Measurements from ENCODE around the gene WRAP73.

Gene WRAP73

GRCh38 chr1:3603156-3603555 is 46.7 kb downstream of the WRAP73 start:
- H3K9me3 ChIP-seq (ENCODE audit: low read length), result no peaks in the 10 kb centered on the region
- H4K20me1 ChIP-seq (ENCODE audit: insufficient read depth, low read length), result no peaks in the 10 kb centered on the region
- H3K4me3 ChIP-seq (ENCODE audit: low read depth, low read length, poor library complexity, severe bottlenecking), result no peak overlapping the region
- no peaks in the 10 kb centered on the region for H3K79me2 ChIP-seq (ENCODE audit: insufficient read depth, low read length)
- no peak overlapping the region for H3K27ac ChIP-seq (ENCODE audit: low read depth, low read length, poor library complexity, severe bottlenecking)
- no peaks in the 10 kb centered on the region for H3K4me1 ChIP-seq (ENCODE audit: insufficient read depth, low read length, severe bottlenecking)
- H3F3A ChIP-seq (ENCODE audit: insufficient read depth, low read length), result no peaks in the 10 kb centered on the region
- H3K27me3 ChIP-seq (ENCODE audit: insufficient read depth, low read length), result peaks cover 8% of the 10 kb centered on the region; the same call in 1 of the 2 replicates
- H2AFZ ChIP-seq (ENCODE audit: low read length), result no peak overlapping the region
- no peak for TF ChIP-seq EZH2 (IDR thresholded peaks at IDR 0.05; ENCODE audit: borderline replicate concordance, low read length)
- TF ChIP-seq, protein P1, sequence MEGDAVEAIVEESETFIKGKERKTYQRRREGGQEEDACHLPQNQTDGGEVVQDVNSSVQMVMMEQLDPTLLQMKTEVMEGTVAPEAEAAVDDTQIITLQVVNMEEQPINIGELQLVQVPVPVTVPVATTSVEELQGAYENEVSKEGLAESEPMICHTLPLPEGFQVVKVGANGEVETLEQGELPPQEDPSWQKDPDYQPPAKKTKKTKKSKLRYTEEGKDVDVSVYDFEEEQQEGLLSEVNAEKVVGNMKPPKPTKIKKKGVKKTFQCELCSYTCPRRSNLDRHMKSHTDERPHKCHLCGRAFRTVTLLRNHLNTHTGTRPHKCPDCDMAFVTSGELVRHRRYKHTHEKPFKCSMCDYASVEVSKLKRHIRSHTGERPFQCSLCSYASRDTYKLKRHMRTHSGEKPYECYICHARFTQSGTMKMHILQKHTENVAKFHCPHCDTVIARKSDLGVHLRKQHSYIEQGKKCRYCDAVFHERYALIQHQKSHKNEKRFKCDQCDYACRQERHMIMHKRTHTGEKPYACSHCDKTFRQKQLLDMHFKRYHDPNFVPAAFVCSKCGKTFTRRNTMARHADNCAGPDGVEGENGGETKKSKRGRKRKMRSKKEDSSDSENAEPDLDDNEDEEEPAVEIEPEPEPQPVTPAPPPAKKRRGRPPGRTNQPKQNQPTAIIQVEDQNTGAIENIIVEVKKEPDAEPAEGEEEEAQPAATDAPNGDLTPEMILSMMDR (IDR thresholded peaks at IDR 0.05; ENCODE audit: low read length), result no peak
- no peak overlapping the region for H3K9ac ChIP-seq (ENCODE audit: low read length)
- no peaks in the 10 kb centered on the region for H3K36me3 ChIP-seq (ENCODE audit: insufficient read depth, low read length)
- no peak overlapping the region for H3K4me2 ChIP-seq (ENCODE audit: low read length)
- H3K9me2 ChIP-seq (ENCODE audit: low read depth, low read length), result no peaks in the 10 kb centered on the region

- no peaks in the 10 kb centered on the region for H3F3A ChIP-seq (ENCODE audit: insufficient read depth, low read length)
- no peaks in the 10 kb centered on the region for H4K20me1 ChIP-seq (ENCODE audit: insufficient read depth, low read length)
- peaks cover 7% of the 10 kb centered on the region for H3K4me1 ChIP-seq (ENCODE audit: insufficient read depth, low read length, severe bottlenecking)
- no peaks in the 10 kb centered on the region for H3K9me2 ChIP-seq (ENCODE audit: low read depth, low read length)
- no peak for TF ChIP-seq EZH2 (IDR thresholded peaks at IDR 0.05; ENCODE audit: borderline replicate concordance, low read length)
- no peak overlapping the region for H3K9ac ChIP-seq (ENCODE audit: low read length)
- H3K4me3 ChIP-seq (ENCODE audit: low read depth, low read length, poor library complexity, severe bottlenecking), result no peak overlapping the region
- H2AFZ ChIP-seq (ENCODE audit: low read length), result no peak overlapping the region
- H3K9me3 ChIP-seq (ENCODE audit: low read length), result no peaks in the 10 kb centered on the region
- no peaks in the 10 kb centered on the region for H3K36me3 ChIP-seq (ENCODE audit: insufficient read depth, low read length)
- H3K79me2 ChIP-seq (ENCODE audit: insufficient read depth, low read length), result no peaks in the 10 kb centered on the region
- H3K27me3 ChIP-seq (ENCODE audit: insufficient read depth, low read length), result peaks cover 11% of the 10 kb centered on the region
- H3K4me2 ChIP-seq (ENCODE audit: low read length), result no peak overlapping the region
- no peak overlapping the region for H3K27ac ChIP-seq (ENCODE audit: low read depth, low read length, poor library complexity, severe bottlenecking)
These were observed 47.5 kb downstream of the WRAP73 start for GRCh38 chr1:3602375-3602774.

GRCh38 chr1:3601743-3602142 is 48.2 kb downstream of the WRAP73 start:
- Histone ChIP-seq H3K4me3 (ENCODE audit: low read depth, low read length, poor library complexity, severe bottlenecking) (no peak overlapping the region), H3K4me1 (ENCODE audit: insufficient read depth, low read length, severe bottlenecking) (peaks cover 7% of the 10 kb centered on the region), H3K9ac (ENCODE audit: low read length) (no peak overlapping the region), H4K20me1 (ENCODE audit: insufficient read depth, low read length) (no peaks in the 10 kb centered on the region), H3K9me2 (ENCODE audit: low read depth, low read length) (no peaks in the 10 kb centered on the region), H3K9me3 (ENCODE audit: low read length) (no peaks in the 10 kb centered on the region), H3K79me2 (ENCODE audit: insufficient read depth, low read length) (no peaks in the 10 kb centered on the region), H3K27ac (ENCODE audit: low read depth, low read length, poor library complexity, severe bottlenecking) (no peak overlapping the region), H3K27me3 (ENCODE audit: insufficient read depth, low read length) (peaks cover 11% of the 10 kb centered on the region), H2AFZ (ENCODE audit: low read length) (no peak overlapping the region), H3F3A (ENCODE audit: insufficient read depth, low read length) (no peaks in the 10 kb centered on the region), H3K36me3 (ENCODE audit: insufficient read depth, low read length) (no peaks in the 10 kb centered on the region), H3K4me2 (ENCODE audit: low read length) (no peak overlapping the region)
- TF ChIP-seq, protein P1 (IDR thresholded peaks at IDR 0.05; ENCODE audit: low read length), result no peak
- no peak for TF ChIP-seq EZH2 (IDR thresholded peaks at IDR 0.05; ENCODE audit: borderline replicate concordance, low read length)

DNA sequence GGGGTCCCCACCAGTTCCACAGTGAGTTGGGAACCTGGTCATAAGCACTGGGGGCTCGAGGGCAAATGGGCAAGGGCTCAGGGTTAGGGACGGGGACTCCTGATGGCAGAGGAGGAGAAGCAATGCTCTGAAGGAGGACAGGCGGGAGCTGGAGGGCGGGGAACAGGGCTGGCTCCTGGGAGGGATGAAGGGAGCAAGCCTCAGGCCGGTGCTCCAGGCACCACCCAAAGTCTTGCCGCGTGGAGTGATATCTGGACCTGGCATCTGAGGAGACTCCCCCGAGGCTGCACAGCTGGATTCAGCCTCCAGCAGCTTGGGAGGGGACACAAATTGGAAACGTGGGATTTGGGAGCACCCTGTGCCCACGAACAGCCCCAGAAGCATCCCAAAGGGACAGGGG is 49.5 kb downstream of the WRAP73 start:
- Histone ChIP-seq H4K20me1 (ENCODE audit: insufficient read depth, low read length) (no peaks in the 10 kb centered on the region), H3K36me3 (ENCODE audit: insufficient read depth, low read length) (no peaks in the 10 kb centered on the region), H3K4me1 (ENCODE audit: insufficient read depth, low read length, severe bottlenecking) (peaks cover 7% of the 10 kb centered on the region), H3K9me2 (ENCODE audit: low read depth, low read length) (no peaks in the 10 kb centered on the region), H3K4me3 (ENCODE audit: low read depth, low read length, poor library complexity, severe bottlenecking) (no peak overlapping the region), H2AFZ (ENCODE audit: low read length) (no peak overlapping the region), H3F3A (ENCODE audit: insufficient read depth, low read length) (no peaks in the 10 kb centered on the region), H3K27ac (ENCODE audit: low read depth, low read length, poor library complexity, severe bottlenecking) (no peak overlapping the region), H3K79me2 (ENCODE audit: insufficient read depth, low read length) (no peaks in the 10 kb centered on the region), H3K9ac (ENCODE audit: low read length) (no peak overlapping the region), H3K27me3 (ENCODE audit: insufficient read depth, low read length) (peaks cover 13% of the 10 kb centered on the region), H3K4me2 (ENCODE audit: low read length) (no peak overlapping the region), H3K9me3 (ENCODE audit: low read length) (no peaks in the 10 kb centered on the region)
- no peak for TF ChIP-seq EZH2 (IDR thresholded peaks at IDR 0.05; ENCODE audit: borderline replicate concordance, low read length)
- TF ChIP-seq, protein P1 (IDR thresholded peaks at IDR 0.05; ENCODE audit: low read length), result no peak

Measured in OCI-LY1 (cell line).